OCI-LY3 (cell line): ENCODE measurements around the gene FATE1.

Experiments
- H2AFZ ChIP-seq: fragments of 200-600, 300-600 bp; shearing (Covaris generic); 2 replicates; pipeline ENCODE4 v1.6.0; 2014; ENCODE audit warnings: antibody characterized with exemption, low read depth, low read length
- H3K27ac ChIP-seq: fragments of 200-600, 300-600 bp; sonication (generic); 2 replicates; pipeline ENCODE4 v1.5.1; 2014; ENCODE audit warnings: mild to moderate bottlenecking, low read length, moderate library complexity, mixed read lengths
- H3K27me3 ChIP-seq: fragments of 200-600, 300-600 bp; sonication (generic); 2 replicates; pipeline ENCODE4 v1.6.1; 2014; ENCODE audit warnings: low read depth, low read length, mixed read lengths
- H3K36me3 ChIP-seq: fragments of 200-600, 300-600 bp; sonication (generic); replicated peaks from 2 replicates; pipeline ENCODE3; 2014; ENCODE audit warnings: low read depth, low read length, mixed read lengths
- H3K4me1 ChIP-seq: fragments of 300-600, 200-600 bp; sonication (generic); 2 replicates; pipeline ENCODE4 v1.6.1; 2014; ENCODE audit warnings: low read length, mixed read lengths
- H3K4me2 ChIP-seq: fragments of 200-600, 300-600 bp; sonication (generic); 2 replicates; pipeline ENCODE4 v1.6.1; 2014; ENCODE audit warnings: low read length, mixed read lengths
- H3K4me3 ChIP-seq: fragments of 300-600, 200-600 bp; sonication (generic); 2 replicates; pipeline ENCODE4 v1.5.1; 2014; ENCODE audit warnings: antibody characterized with exemption, mild to moderate bottlenecking, low read length, moderate library complexity
- H3K79me2 ChIP-seq: fragments of 300-600, 200-600 bp; shearing (Covaris generic); 2 replicates; pipeline ENCODE4 v1.6.1; 2014; ENCODE audit warnings: mild to moderate bottlenecking, low read length, mixed read lengths
- H3K9ac ChIP-seq: fragments of 300-600, 200-600 bp; shearing (Covaris generic); 2 replicates; pipeline ENCODE4 v1.6.0; 2014; ENCODE audit warnings: mild to moderate bottlenecking, low read length, moderate library complexity
- H3K9me3 ChIP-seq: fragments of 200-600, 300-600 bp; shearing (Covaris generic); 2 replicates; pipeline ENCODE4 v1.6.1; 2014; ENCODE audit warnings: low read length, mixed read lengths; ENCODE audit not compliant: insufficient read depth
- H4K20me1 ChIP-seq: fragments of 200-600, 300-600 bp; sonication (generic); 2 replicates; pipeline ENCODE4 v1.6.1; 2016; ENCODE audit warnings: low read length, mixed read lengths; ENCODE audit not compliant: insufficient read depth
- CTCF ChIP-seq: fragments of 200-600, 300-600 bp; sonication (generic); IDR thresholded peaks from 2 replicates; pipeline ENCODE4 v1.5.1; 2014; ENCODE audit warnings: antibody characterized with exemption, low read length, low read depth
- EZH2phosphoT487 ChIP-seq: fragments of 200-600 bp; shearing (Covaris generic); IDR thresholded peaks from 2 replicates; pipeline ENCODE4 v1.6.1; 2018; ENCODE audit warnings: antibody characterized with exemption, mixed run types, low read depth

Gene FATE1

GRCh38 chrX:151736685-151737084, 20.9 kb downstream of the FATE1 start:
- no peak overlapping the region for H3K9ac ChIP-seq
- no peaks in the 10 kb centered on the region for H3K4me1 ChIP-seq
- H3K4me3 ChIP-seq = no peak overlapping the region
- TF ChIP-seq CTCF (no peak), EZH2phosphoT487 (no peak)
- H3K36me3 ChIP-seq = no peaks in the 10 kb centered on the region
- H3K27me3 ChIP-seq = no peaks in the 10 kb centered on the region
- H3K27ac ChIP-seq = no peak overlapping the region
- H4K20me1 ChIP-seq = no peaks in the 10 kb centered on the region
- no peak overlapping the region for H3K4me2 ChIP-seq
- no peaks in the 10 kb centered on the region for H3K9me3 ChIP-seq
- no peaks in the 10 kb centered on the region for H3K79me2 ChIP-seq
- H2AFZ ChIP-seq = no peak overlapping the region

- H3K4me2 ChIP-seq = no peak overlapping the region
- no peaks in the 10 kb centered on the region for H3K4me1 ChIP-seq
- no peaks in the 10 kb centered on the region for H4K20me1 ChIP-seq
- no peaks in the 10 kb centered on the region for H3K79me2 ChIP-seq
- no peaks in the 10 kb centered on the region for H3K9me3 ChIP-seq
- no peaks in the 10 kb centered on the region for H3K36me3 ChIP-seq
- H3K27me3 ChIP-seq = no peaks in the 10 kb centered on the region
- no peak for TF ChIP-seq EZH2phosphoT487
- TF ChIP-seq CTCF = no peak
- no peak overlapping the region for H3K4me3 ChIP-seq
- H2AFZ ChIP-seq = no peak overlapping the region
- no peak overlapping the region for H3K9ac ChIP-seq
- no peak overlapping the region for H3K27ac ChIP-seq
These were observed 21.7 kb downstream of the FATE1 start for GRCh38 chrX:151737494-151737893.

GRCh38 chrX:151738751-151739150, 22.9 kb downstream of the FATE1 start:
- no peak for TF ChIP-seq CTCF
- TF ChIP-seq EZH2phosphoT487 = no peak
- no peaks in the 10 kb centered on the region for H3K27me3 ChIP-seq
- H4K20me1 ChIP-seq = no peaks in the 10 kb centered on the region
- H2AFZ ChIP-seq = no peak overlapping the region
- H3K36me3 ChIP-seq = no peaks in the 10 kb centered on the region
- H3K9me3 ChIP-seq = no peaks in the 10 kb centered on the region
- H3K4me1 ChIP-seq = no peaks in the 10 kb centered on the region
- no peak overlapping the region for H3K4me2 ChIP-seq
- H3K4me3 ChIP-seq = no peak overlapping the region
- no peaks in the 10 kb centered on the region for H3K79me2 ChIP-seq
- no peak overlapping the region for H3K9ac ChIP-seq
- no peak overlapping the region for H3K27ac ChIP-seq

GRCh38 chrX:151741606-151742005, 25.8 kb downstream of the FATE1 start:
- no peak overlapping the region for H3K4me2 ChIP-seq
- H3K36me3 ChIP-seq = no peaks in the 10 kb centered on the region
- H3K4me3 ChIP-seq = no peak overlapping the region
- no peaks in the 10 kb centered on the region for H3K4me1 ChIP-seq
- no peaks in the 10 kb centered on the region for H3K9me3 ChIP-seq
- no peaks in the 10 kb centered on the region for H4K20me1 ChIP-seq
- H3K79me2 ChIP-seq = no peaks in the 10 kb centered on the region
- H3K27me3 ChIP-seq = no peaks in the 10 kb centered on the region
- H3K27ac ChIP-seq = no peak overlapping the region
- TF ChIP-seq CTCF (no peak), EZH2phosphoT487 (no peak)
- no peak overlapping the region for H3K9ac ChIP-seq
- no peak overlapping the region for H2AFZ ChIP-seq
